CD4-positive, alpha-beta memory T cell (primary cell): ENCODE data around the gene TCF4. TPM values are rescaled to one million over a fixed set of nuclear protein-coding genes. Genes with fewer than 3 reads are reported as not detected.

Experiments used
- CTCF ChIA-PET: fragments of 350-600 bp; sonication (Branson Sonifier 250); formaldehyde crosslinking; loops from one replicate; lab custom pipeline; 2021; ENCODE audit warnings: inconsistent platforms; ENCODE audit not compliant: partially characterized antibody; lab: Charles Lee
- POLR2A ChIA-PET: fragments of 350-600 bp; sonication (Branson Sonifier 250); formaldehyde crosslinking; loops from one replicate; lab custom pipeline; 2021; ENCODE audit not compliant: partially characterized antibody; lab: Charles Lee
- DNase-seq, 5 donors: peaks; one replicate each; pipeline versions ENCODE4 v3.0.0 to v3.0.0-alpha.2; 2020 to 2022; ENCODE audit warnings: mixed read lengths in 1 of 5
- H3K27ac ChIP-seq: one replicate; pipeline ENCODE4 v1.7.0; 2013; ENCODE audit warnings: low read depth, low read length
- H3K27me3 ChIP-seq: 2 replicates; pipeline ENCODE4 v1.7.0; 2013; ENCODE audit warnings: mild to moderate bottlenecking, low read length, moderate library complexity; ENCODE audit not compliant: insufficient read depth
- H3K36me3 ChIP-seq: 2 replicates; pipeline ENCODE4 v1.7.0; 2013; ENCODE audit warnings: mild to moderate bottlenecking, low read length, moderate library complexity; ENCODE audit not compliant: insufficient read depth
- H3K4me1 ChIP-seq: 2 replicates; pipeline ENCODE4 v1.7.0; 2013; ENCODE audit warnings: mild to moderate bottlenecking, low read length, moderate library complexity; ENCODE audit not compliant: insufficient read depth
- H3K4me3 ChIP-seq, 2 donors: one replicate each; pipeline ENCODE4 v1.7.0; 2013; ENCODE audit warnings: low read length in 2 of 2, mild to moderate bottlenecking in 1 of 2
- H3K9me3 ChIP-seq, 2 donors: one replicate each; pipeline ENCODE4 v1.7.0; 2013; ENCODE audit warnings: low read length in 2 of 2, control low read depth in 1 of 2; ENCODE audit not compliant: control insufficient read depth in 1 of 2
- H3K27ac Mint-ChIP-seq, 7 donors: one replicate each; pipeline ENCODE4 v1.8.0; 2020 to 2021; ENCODE audit warnings: mixed read lengths in 7 of 7, mild to moderate bottlenecking in 6 of 7, inconsistent platforms in 3 of 7, moderate library complexity in 3 of 7
- H3K27me3 Mint-ChIP-seq, 2 donors: one replicate each; pipeline ENCODE4 v1.8.0; 2020 to 2021; ENCODE audit warnings: mixed read lengths in 2 of 2
- H3K36me3 Mint-ChIP-seq, 2 donors: one replicate each; pipeline ENCODE4 v1.8.0; 2020 to 2021; ENCODE audit warnings: mixed read lengths in 2 of 2, inconsistent platforms in 1 of 2, mild to moderate bottlenecking in 1 of 2
- H3K4me1 Mint-ChIP-seq, 4 donors: one replicate each; pipeline ENCODE4 v1.8.0; 2020 to 2021; ENCODE audit warnings: mixed read lengths in 4 of 4, mild to moderate bottlenecking in 1 of 4
- H3K4me3 Mint-ChIP-seq, 8 donors: one replicate each; pipeline ENCODE4 v1.8.0; 2020 to 2021; ENCODE audit warnings: mixed read lengths in 8 of 8, mild to moderate bottlenecking in 7 of 8, moderate library complexity in 6 of 8, inconsistent platforms in 3 of 8
- H3K9me3 Mint-ChIP-seq, 8 donors: one replicate each; pipeline ENCODE4 v1.8.0; 2020 to 2021; ENCODE audit warnings: mixed read lengths in 8 of 8, mild to moderate bottlenecking in 5 of 8, inconsistent platforms in 3 of 8, moderate library complexity in 1 of 8
- intact Hi-C: fragments of 100-400 bp; cut with micrococcal nuclease; formaldehyde crosslinking; loops from one replicate; pipeline ENCODE4 v1.15.1; 2023
- polyA plus RNA-seq, 2 donors: library from polyadenylated mRNA; unstranded; fragments of 300-500 nt; fragmentation: Illumina TruSeq; gene quantifications; one replicate each; pipeline ENCODE4 v1.2.3, GENCODE V29; 2021
- total RNA-seq, 2 experiments: library from RNA; stranded (reverse); gene quantifications; one replicate each; pipeline ENCODE4 v1.2.3, GENCODE V29; 2021

TCF4 gene
- total and polyA plus RNA-seq, 4 experiments from 2014 or later = 0.11 to 2.2 (median 0.76) TPM

- intact Hi-C loops = no loop called here
- Histone ChIP-seq H3K4me3 (no peak overlapping the region), H3K4me1 (no peaks in the 10 kb centered on the region), H3K9me3 (no peaks in the 10 kb centered on the region), H3K27me3 (no peaks in the 10 kb centered on the region), H3K27ac (no peak overlapping the region), H3K36me3 (no peaks in the 10 kb centered on the region)
- DNase-seq = no peak
- no peaks in the 10 kb centered on the region for H3K9me3 Mint-ChIP-seq
- no peak overlapping the region for H3K4me3 Mint-ChIP-seq
- peaks cover 0 to 3% of the 10 kb centered on the region in 2 donors for H3K27me3 Mint-ChIP-seq
- no peaks in the 10 kb centered on the region for H3K4me1 Mint-ChIP-seq
- no peaks in the 10 kb centered on the region for H3K36me3 Mint-ChIP-seq
- ChIA-PET POLR2A (no interaction called here), CTCF (no interaction called here)
- H3K27ac Mint-ChIP-seq = no peak overlapping the region
Observed at GRCh38 chr18:55462652-55463051, 125.3 kb downstream of the TCF4 start.

- DNase-seq = no peak
- Mint-ChIP-seq H3K36me3 (no peaks in the 10 kb centered on the region), H3K4me1 (no peaks in the 10 kb centered on the region), H3K4me3 (no peak overlapping the region), H3K27me3 (peaks cover 0 to 3% of the 10 kb centered on the region in 2 donors), H3K9me3 (no peaks in the 10 kb centered on the region), H3K27ac (no peak overlapping the region)
- ChIA-PET POLR2A (no interaction called here), CTCF (interaction anchor here (0.5 kb wide), 1 partner anchor 36 kb away, joined by 3 read pairs; no protein-coding TSS in a partner anchor)
- no peaks in the 10 kb centered on the region for H3K27me3 ChIP-seq
- H3K9me3 ChIP-seq = no peaks in the 10 kb centered on the region
- H3K36me3 ChIP-seq = no peaks in the 10 kb centered on the region
- intact Hi-C loops = no loop called here
- no peaks in the 10 kb centered on the region for H3K4me1 ChIP-seq
- H3K27ac ChIP-seq = no peak overlapping the region
- no peak overlapping the region for H3K4me3 ChIP-seq
Observed at GRCh38 chr18:55461848-55462247, 126.1 kb downstream of the TCF4 start.

GRCh38 chr18:55458456-55459203 is 129.4 kb downstream of the TCF4 start:
- Histone ChIP-seq H3K4me3 (no peak overlapping the region), H3K9me3 (no peaks in the 10 kb centered on the region), H3K27ac (no peak overlapping the region), H3K4me1 (no peaks in the 10 kb centered on the region), H3K27me3 (no peaks in the 10 kb centered on the region), H3K36me3 (no peaks in the 10 kb centered on the region)
- peaks cover 0 to 1% (median 0%) of the 10 kb centered on the region in 8 donors for H3K9me3 Mint-ChIP-seq
- intact Hi-C loops = no loop called here
- ChIA-PET POLR2A (no interaction called here), CTCF (no interaction called here)
- no peak for DNase-seq
- no peaks in the 10 kb centered on the region for H3K36me3 Mint-ChIP-seq
- H3K27ac Mint-ChIP-seq = no peak overlapping the region
- H3K4me3 Mint-ChIP-seq = no peak overlapping the region
- peaks cover 0 to 3% of the 10 kb centered on the region in 2 donors for H3K27me3 Mint-ChIP-seq
- no peaks in the 10 kb centered on the region for H3K4me1 Mint-ChIP-seq

GRCh38 chr18:55457028-55457427 is 131.0 kb downstream of the TCF4 start:
- Histone ChIP-seq H3K27ac (no peak overlapping the region), H3K9me3 (no peaks in the 10 kb centered on the region), H3K36me3 (no peaks in the 10 kb centered on the region), H3K4me3 (no peak overlapping the region), H3K4me1 (no peaks in the 10 kb centered on the region), H3K27me3 (no peaks in the 10 kb centered on the region)
- H3K27me3 Mint-ChIP-seq = peaks cover 0 to 3% of the 10 kb centered on the region in 2 donors
- no peaks in the 10 kb centered on the region for H3K4me1 Mint-ChIP-seq
- peaks cover 0 to 1% (median 0%) of the 10 kb centered on the region in 8 donors for H3K9me3 Mint-ChIP-seq
- no peak overlapping the region for H3K27ac Mint-ChIP-seq
- ChIA-PET POLR2A (no interaction called here), CTCF (no interaction called here)
- DNase-seq = no peak
- no peaks in the 10 kb centered on the region for H3K36me3 Mint-ChIP-seq
- H3K4me3 Mint-ChIP-seq = no peak overlapping the region
- intact Hi-C loops = no loop called here

- intact Hi-C loops = no loop called here
- POLR2A ChIA-PET = no interaction called here
- no peak for DNase-seq
Observed at GRCh38 chr18:55455938-55456337, 132.1 kb downstream of the TCF4 start.

GRCh38 chr18:55453186-55453585 is 134.8 kb downstream of the TCF4 start:
- no peak overlapping the region for H3K27ac Mint-ChIP-seq
- Histone ChIP-seq H3K4me1 (no peaks in the 10 kb centered on the region), H3K27ac (no peak overlapping the region), H3K9me3 (no peaks in the 10 kb centered on the region), H3K27me3 (no peaks in the 10 kb centered on the region), H3K36me3 (no peaks in the 10 kb centered on the region), H3K4me3 (no peak overlapping the region)
- no peaks in the 10 kb centered on the region for H3K36me3 Mint-ChIP-seq
- H3K27me3 Mint-ChIP-seq = no peaks in the 10 kb centered on the region
- H3K4me1 Mint-ChIP-seq = no peaks in the 10 kb centered on the region
- intact Hi-C loops = no loop called here
- no peak overlapping the region for H3K4me3 Mint-ChIP-seq
- DNase-seq = no peak
- H3K9me3 Mint-ChIP-seq = peaks cover 0 to 1% (median 0%) of the 10 kb centered on the region in 8 donors
- CTCF ChIA-PET = no interaction called here
- POLR2A ChIA-PET = no interaction called here

More at GRCh38 chr18:55455938-55456337, 132.1 kb downstream of the TCF4 start:
- H3K36me3 ChIP-seq = no peaks in the 10 kb centered on the region
- H3K9me3 ChIP-seq = no peaks in the 10 kb centered on the region
- Mint-ChIP-seq H3K27me3 (peaks cover 0 to 3% of the 10 kb centered on the region in 2 donors), H3K9me3 (peaks cover 0 to 1% (median 0%) of the 10 kb centered on the region in 8 donors), H3K4me1 (no peaks in the 10 kb centered on the region), H3K36me3 (no peaks in the 10 kb centered on the region), H3K4me3 (no peak overlapping the region), H3K27ac (no peak overlapping the region)
- CTCF ChIA-PET = no interaction called here
- no peaks in the 10 kb centered on the region for H3K4me1 ChIP-seq
- no peaks in the 10 kb centered on the region for H3K27me3 ChIP-seq
- no peak overlapping the region for H3K4me3 ChIP-seq
- no peak overlapping the region for H3K27ac ChIP-seq

- DNase-seq = no peak
- no peak overlapping the region for H3K4me3 ChIP-seq
- H3K36me3 ChIP-seq = no peaks in the 10 kb centered on the region
- ChIA-PET POLR2A (no interaction called here), CTCF (no interaction called here)
- Mint-ChIP-seq H3K36me3 (no peaks in the 10 kb centered on the region), H3K27ac (no peak overlapping the region), H3K9me3 (peaks cover 0 to 1% (median 0%) of the 10 kb centered on the region in 8 donors), H3K4me3 (no peak overlapping the region), H3K27me3 (no peaks in the 10 kb centered on the region), H3K4me1 (no peaks in the 10 kb centered on the region)
- no peaks in the 10 kb centered on the region for H3K4me1 ChIP-seq
- intact Hi-C loops = no loop called here
- H3K27ac ChIP-seq = no peak overlapping the region
- H3K9me3 ChIP-seq = no peaks in the 10 kb centered on the region
- H3K27me3 ChIP-seq = no peaks in the 10 kb centered on the region
Observed at GRCh38 chr18:55452123-55452611, 135.8 kb downstream of the TCF4 start.
